Activated CD4-positive, alpha-beta T cell treated with anti-CD3 and anti-CD28 coated beads, Interleukin-2, amount 10 ng/mL, durations not matched to agents 24 days and 14 days (primary cell): ENCODE data around the gene PTPRQ. TPM values are rescaled to one million over a fixed set of nuclear protein-coding genes. Genes with fewer than 3 reads are reported as not detected.

Source experiments
- DNase-seq: peaks from one replicate; pipeline ENCODE4 v3.0.0; 2022
- H3K27ac Mint-ChIP-seq: one replicate; pipeline ENCODE4 v1.8.0; 2022; ENCODE audit warnings: mild to moderate bottlenecking, mixed read lengths
- H3K27me3 Mint-ChIP-seq: one replicate; pipeline ENCODE4 v1.8.0; 2022; ENCODE audit warnings: mixed read lengths
- H3K36me3 Mint-ChIP-seq: one replicate; pipeline ENCODE4 v1.8.0; 2022; ENCODE audit warnings: low read depth, mild to moderate bottlenecking, mixed read lengths
- H3K4me1 Mint-ChIP-seq: one replicate; pipeline ENCODE4 v1.8.0; 2021; ENCODE audit warnings: mixed read lengths
- H3K4me3 Mint-ChIP-seq: one replicate; pipeline ENCODE4 v1.8.0; 2022; ENCODE audit warnings: mild to moderate bottlenecking, moderate library complexity, mixed read lengths
- H3K9me3 Mint-ChIP-seq: one replicate; pipeline ENCODE4 v1.8.0; 2021; ENCODE audit warnings: mixed read lengths
- intact Hi-C: fragments of 100-400 bp; cut with micrococcal nuclease; formaldehyde crosslinking; loops from one replicate; pipeline ENCODE4 v1.15.1; 2023
- total RNA-seq: library from RNA; stranded (reverse); gene quantifications from 2 replicates; pipeline ENCODE4 v1.2.3, GENCODE V29; 2022

Gene PTPRQ
- total RNA-seq, 1 donor from 2014 or later = not detected

DNA sequence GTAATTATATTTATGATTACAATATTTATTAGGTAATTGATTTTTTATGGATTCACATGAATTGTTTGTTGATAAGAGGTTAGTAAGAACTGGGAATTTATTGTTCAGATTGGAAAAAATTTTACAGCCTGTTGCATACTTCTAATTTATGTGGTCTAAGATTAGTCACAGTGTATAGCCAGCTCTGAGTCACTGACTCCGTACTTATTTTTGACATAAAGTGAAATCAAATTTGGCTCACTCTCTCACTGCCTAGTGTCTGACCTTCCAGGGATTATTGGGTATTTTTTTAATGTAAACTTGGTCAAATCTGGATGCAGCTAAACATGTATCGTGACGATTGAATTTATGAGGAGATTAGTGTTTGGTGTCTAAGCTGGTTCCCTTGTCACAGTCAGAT is 109.3 kb downstream of the PTPRQ start:
- no peak for DNase-seq
- H3K4me3 Mint-ChIP-seq = no peak overlapping the region
- intact Hi-C loops = no loop called here
- no peak overlapping the region for H3K27ac Mint-ChIP-seq
- no peaks in the 10 kb centered on the region for H3K9me3 Mint-ChIP-seq
- H3K4me1 Mint-ChIP-seq = no peaks in the 10 kb centered on the region
- no peaks in the 10 kb centered on the region for H3K36me3 Mint-ChIP-seq
- no peaks in the 10 kb centered on the region for H3K27me3 Mint-ChIP-seq

DNA sequence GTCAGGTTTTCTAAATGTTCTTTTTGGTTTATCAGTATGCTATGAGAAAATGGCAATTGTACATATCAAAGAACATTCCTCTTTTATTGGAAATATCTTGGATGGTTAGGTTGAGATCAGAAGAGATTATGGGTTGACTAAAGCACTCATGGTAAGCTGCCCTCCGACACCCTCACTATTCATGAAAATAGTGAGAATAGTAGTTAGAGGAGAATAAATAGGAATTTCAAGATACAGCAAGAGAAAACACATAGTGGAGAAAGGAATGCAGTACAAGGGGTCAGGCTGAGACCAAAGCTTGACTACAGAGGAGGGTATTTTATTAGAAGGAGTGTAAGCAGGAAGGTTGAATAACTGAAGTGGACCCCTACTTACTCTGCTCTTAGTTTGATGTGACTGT is 112.5 kb downstream of the PTPRQ start:
- DNase-seq = no peak
- intact Hi-C loops = no loop called here
- H3K4me3 Mint-ChIP-seq = no peak overlapping the region
- H3K4me1 Mint-ChIP-seq = no peaks in the 10 kb centered on the region
- no peaks in the 10 kb centered on the region for H3K9me3 Mint-ChIP-seq
- H3K27me3 Mint-ChIP-seq = no peaks in the 10 kb centered on the region
- no peaks in the 10 kb centered on the region for H3K36me3 Mint-ChIP-seq
- H3K27ac Mint-ChIP-seq = no peak overlapping the region

DNA sequence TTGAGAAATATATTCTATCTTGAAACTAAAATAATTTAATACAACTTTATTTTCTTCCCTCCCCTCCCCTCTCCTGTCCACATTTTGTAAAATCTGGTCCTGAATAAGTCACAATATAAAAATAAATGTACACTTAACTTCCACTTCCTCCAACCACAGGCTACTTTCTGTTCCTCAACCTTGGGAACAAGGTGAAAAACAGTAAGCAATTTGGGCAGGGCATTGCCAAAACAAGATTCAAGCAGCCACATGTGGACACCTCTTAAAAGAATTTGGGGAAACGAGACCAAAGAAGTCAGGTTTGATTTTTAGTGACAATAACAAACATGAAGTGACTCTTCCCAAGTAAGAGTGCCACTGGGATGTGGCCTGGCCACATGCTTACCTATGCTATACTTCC is 115.7 kb downstream of the PTPRQ start:
- H3K4me1 Mint-ChIP-seq = no peaks in the 10 kb centered on the region
- H3K36me3 Mint-ChIP-seq = no peaks in the 10 kb centered on the region
- no peak for DNase-seq
- no peaks in the 10 kb centered on the region for H3K9me3 Mint-ChIP-seq
- no peaks in the 10 kb centered on the region for H3K27me3 Mint-ChIP-seq
- no peak overlapping the region for H3K27ac Mint-ChIP-seq
- intact Hi-C loops = no loop called here
- no peak overlapping the region for H3K4me3 Mint-ChIP-seq

DNA sequence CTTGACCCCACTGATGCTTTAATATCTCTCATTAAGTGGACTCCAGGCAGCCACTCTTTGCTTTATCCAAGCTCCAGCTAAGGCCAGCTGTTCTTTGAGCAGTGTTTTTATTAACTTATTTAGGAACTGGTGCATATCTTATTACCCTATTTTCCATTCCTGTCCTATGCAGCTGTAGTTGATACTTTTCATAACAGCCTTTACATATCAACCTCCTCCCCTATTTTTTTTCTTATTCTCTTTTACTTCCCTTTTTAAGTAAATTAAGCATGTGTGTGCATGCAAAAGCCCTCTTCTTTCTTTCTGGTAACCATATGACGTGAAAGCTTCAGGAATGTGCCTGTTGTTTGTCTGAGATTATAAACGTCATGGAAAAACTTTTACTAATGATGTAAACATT is 121.2 kb downstream of the PTPRQ start:
- DNase-seq = no peak
- Mint-ChIP-seq H3K4me1 (no peaks in the 10 kb centered on the region), H3K27me3 (no peaks in the 10 kb centered on the region), H3K9me3 (no peaks in the 10 kb centered on the region), H3K27ac (no peak overlapping the region), H3K36me3 (no peaks in the 10 kb centered on the region), H3K4me3 (no peak overlapping the region)
- intact Hi-C loops = no loop called here

DNA sequence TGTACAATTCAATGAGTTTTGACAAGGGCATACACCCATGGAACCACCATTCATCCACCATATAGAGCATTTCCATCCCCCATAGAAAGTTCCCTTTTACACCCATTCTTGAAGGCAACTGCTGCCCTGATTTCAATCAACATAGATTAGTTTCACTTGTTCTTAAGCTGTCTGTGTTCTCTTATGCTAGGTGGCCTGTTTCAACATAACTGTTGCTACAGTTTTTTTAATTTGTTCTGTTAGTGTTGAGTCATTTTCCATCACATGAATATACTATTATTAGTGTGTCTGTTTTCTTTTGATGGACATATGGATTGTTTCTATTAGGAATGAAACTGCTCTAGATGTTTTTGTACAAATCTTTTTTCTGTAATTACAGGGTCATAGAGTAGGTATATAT is 123.4 kb downstream of the PTPRQ start:
- H3K27me3 Mint-ChIP-seq = no peaks in the 10 kb centered on the region
- intact Hi-C loops = no loop called here

DNA sequence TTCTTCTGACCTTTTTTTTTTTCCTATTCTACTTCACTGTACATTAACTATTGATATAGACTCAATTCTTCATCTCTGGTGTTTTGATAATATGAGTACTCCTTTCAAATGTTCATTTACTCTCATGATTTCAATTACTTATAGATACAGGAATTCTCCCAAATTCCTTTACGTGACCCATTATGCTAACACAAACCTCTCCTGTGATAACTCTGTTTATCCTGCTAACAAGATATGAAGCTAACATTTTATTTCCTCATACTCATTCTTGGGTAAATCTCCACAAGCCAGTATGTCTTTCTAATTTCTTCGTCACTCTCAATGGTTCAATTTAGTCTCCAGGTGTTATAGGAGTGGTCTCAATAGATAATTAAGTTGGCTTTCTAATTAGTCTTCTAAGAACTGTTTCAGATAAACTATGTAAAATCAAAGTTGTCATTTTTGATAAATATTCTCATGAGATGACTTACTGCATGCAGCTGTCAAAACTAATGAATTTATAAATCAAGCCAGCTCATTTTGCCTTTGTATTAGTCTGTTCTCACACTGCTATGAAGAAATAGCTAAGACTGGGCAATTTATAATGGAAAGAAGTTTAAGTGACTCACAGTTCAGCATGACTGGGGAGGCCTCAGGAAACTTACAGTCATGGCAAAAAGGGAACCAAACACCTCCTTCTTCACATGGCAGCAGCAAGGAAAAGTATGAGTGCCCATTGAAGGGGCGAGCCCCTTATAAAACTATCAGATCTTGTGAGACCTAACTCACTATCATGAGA is 132.8 kb downstream of the PTPRQ start:
- no peaks in the 10 kb centered on the region for H3K4me1 Mint-ChIP-seq
- H3K27me3 Mint-ChIP-seq = no peaks in the 10 kb centered on the region
- no peaks in the 10 kb centered on the region for H3K9me3 Mint-ChIP-seq
- H3K4me3 Mint-ChIP-seq = no peak overlapping the region
- H3K36me3 Mint-ChIP-seq = no peaks in the 10 kb centered on the region
- intact Hi-C loops = no loop called here
- H3K27ac Mint-ChIP-seq = no peak overlapping the region
- no peak for DNase-seq

More for the DNA sequence above, 123.4 kb downstream of the PTPRQ start:
- no peak overlapping the region for H3K27ac Mint-ChIP-seq
- no peaks in the 10 kb centered on the region for H3K4me1 Mint-ChIP-seq
- no peak overlapping the region for H3K4me3 Mint-ChIP-seq
- DNase-seq = no peak
- no peaks in the 10 kb centered on the region for H3K36me3 Mint-ChIP-seq
- no peaks in the 10 kb centered on the region for H3K9me3 Mint-ChIP-seq

DNA sequence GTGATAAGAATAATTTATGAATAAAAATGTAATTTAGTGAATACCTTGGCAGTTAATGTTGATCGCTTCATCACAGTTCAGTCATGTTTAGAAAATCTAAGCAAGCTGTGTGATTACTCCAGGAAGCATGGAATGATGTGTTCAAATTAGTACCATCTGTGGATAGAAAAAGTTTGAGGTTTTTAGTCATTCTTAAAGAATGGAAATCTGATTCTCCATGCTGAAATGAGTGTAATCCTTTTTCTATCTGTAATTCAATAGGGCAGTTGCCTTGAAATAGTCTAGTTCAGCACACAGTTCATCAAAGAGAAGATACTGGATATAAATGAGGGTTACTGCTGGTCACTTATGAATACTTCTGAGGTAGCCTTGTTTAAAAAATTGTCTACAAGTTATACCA is 136.2 kb downstream of the PTPRQ start:
- DNase-seq = no peak
- H3K4me1 Mint-ChIP-seq = no peaks in the 10 kb centered on the region
- no peaks in the 10 kb centered on the region for H3K9me3 Mint-ChIP-seq
- no peaks in the 10 kb centered on the region for H3K36me3 Mint-ChIP-seq
- no peak overlapping the region for H3K4me3 Mint-ChIP-seq
- intact Hi-C loops = no loop called here
- no peaks in the 10 kb centered on the region for H3K27me3 Mint-ChIP-seq
- no peak overlapping the region for H3K27ac Mint-ChIP-seq

DNA sequence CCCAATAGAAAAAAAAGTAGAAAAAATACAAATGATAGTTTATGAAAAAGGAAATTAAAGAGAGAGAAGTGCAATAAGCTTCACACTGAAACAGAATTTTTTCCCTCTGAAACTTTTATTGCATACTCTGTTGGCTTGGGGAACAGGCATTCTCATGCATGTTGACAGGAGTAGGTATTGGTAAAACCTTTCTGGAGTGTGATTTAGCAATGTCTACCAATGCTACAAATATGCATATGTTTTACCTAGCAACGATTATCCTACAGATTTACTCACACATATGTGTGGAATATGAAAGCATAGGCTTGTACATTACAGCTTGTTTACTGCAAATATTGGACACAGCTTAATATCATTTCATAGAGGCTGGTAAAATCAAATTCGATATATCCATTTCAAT is 137.7 kb downstream of the PTPRQ start:
- Mint-ChIP-seq H3K9me3 (no peaks in the 10 kb centered on the region), H3K27me3 (no peaks in the 10 kb centered on the region), H3K4me3 (no peak overlapping the region), H3K36me3 (no peaks in the 10 kb centered on the region), H3K27ac (no peak overlapping the region), H3K4me1 (no peaks in the 10 kb centered on the region)
- no peak for DNase-seq
- intact Hi-C loops = no loop called here

DNA sequence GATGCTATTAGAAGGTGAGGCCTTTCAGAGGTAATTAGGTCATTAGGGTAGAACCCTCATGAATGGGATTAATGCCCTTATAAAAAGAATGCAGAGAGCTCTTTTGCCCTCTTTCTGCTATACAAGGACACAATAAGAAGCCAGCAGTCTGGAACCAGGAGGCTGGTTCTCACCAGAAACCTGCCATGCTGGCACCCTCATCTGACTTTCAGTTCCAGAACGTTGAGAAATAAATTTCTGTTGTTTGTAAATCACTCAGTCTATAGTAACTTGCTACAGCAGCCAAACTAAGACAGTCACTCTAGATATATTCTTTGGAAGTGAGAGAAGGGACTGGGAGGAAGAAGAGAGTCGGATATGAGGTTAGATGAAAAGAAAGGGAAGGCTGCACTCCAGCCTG is 138.4 kb downstream of the PTPRQ start:
- Mint-ChIP-seq H3K4me3 (no peak overlapping the region), H3K9me3 (no peaks in the 10 kb centered on the region), H3K36me3 (no peaks in the 10 kb centered on the region), H3K27ac (no peak overlapping the region), H3K27me3 (no peaks in the 10 kb centered on the region), H3K4me1 (no peaks in the 10 kb centered on the region)
- intact Hi-C loops = no loop called here
- no peak for DNase-seq

DNA sequence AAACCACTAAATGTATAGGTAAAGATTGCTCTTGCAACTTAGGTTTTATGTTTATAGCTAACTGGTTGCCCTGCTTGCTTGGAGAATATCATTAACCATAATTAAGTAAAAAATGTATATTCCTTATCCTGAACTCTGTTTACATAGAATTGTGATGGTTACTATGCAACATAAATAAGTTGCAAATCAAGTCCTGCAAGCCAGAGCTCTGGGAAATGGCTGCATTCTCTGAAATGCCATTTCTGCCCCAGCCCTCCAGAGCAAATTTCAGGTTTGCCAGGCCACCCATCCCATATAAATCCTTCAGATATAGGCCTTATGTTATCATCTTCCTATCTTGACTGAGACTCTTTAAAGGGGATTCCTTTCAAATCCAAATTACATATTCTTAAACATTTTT is 145.0 kb downstream of the PTPRQ start:
- Mint-ChIP-seq H3K27me3 (no peaks in the 10 kb centered on the region), H3K4me3 (no peak overlapping the region), H3K4me1 (no peaks in the 10 kb centered on the region), H3K9me3 (no peaks in the 10 kb centered on the region), H3K27ac (no peak overlapping the region), H3K36me3 (no peaks in the 10 kb centered on the region)
- no peak for DNase-seq
- intact Hi-C loops = no loop called here

DNA sequence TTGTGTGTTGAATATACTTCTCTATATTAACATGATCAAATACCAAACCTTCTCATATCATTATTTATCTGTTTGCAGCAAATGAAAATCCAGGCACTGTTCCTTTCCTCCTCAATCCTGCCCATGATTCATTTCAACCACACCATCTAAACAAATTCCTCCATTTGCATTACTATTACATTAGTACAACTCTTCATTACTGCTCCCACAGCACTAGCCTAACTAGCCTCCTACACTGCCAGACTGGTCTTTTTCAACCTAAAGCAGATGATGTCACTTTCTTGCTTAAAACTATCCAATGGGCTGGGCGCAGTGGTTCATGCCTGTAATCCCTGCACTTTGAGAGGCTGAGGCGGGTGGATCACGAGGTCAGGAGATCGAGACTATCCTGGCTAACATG is 146.1 kb downstream of the PTPRQ start:
- Mint-ChIP-seq H3K27me3 (no peaks in the 10 kb centered on the region), H3K4me1 (no peaks in the 10 kb centered on the region), H3K4me3 (no peak overlapping the region), H3K9me3 (no peaks in the 10 kb centered on the region), H3K36me3 (no peaks in the 10 kb centered on the region), H3K27ac (no peak overlapping the region)
- no peak for DNase-seq
- intact Hi-C loops = no loop called here

DNA sequence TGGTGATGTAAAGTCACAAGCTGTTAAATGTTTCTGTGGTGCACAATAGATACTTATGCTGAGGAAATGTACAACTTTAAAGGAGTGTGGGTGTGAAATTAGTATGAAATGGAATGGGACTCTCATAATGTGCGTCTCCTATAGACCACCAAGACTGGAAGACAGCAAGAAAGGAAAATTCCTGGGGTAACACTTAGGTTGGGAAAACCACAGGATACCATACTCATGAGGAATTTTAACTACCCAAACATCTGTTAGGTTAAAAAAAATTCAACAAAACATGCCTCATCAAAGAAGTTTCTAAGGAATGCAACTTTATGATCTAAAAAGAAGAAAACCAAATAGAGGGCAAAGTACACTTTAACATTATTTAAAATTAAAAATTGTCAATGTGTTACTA is 149.7 kb downstream of the PTPRQ start:
- Mint-ChIP-seq H3K9me3 (no peaks in the 10 kb centered on the region), H3K36me3 (no peaks in the 10 kb centered on the region), H3K27ac (no peak overlapping the region)

DNA sequence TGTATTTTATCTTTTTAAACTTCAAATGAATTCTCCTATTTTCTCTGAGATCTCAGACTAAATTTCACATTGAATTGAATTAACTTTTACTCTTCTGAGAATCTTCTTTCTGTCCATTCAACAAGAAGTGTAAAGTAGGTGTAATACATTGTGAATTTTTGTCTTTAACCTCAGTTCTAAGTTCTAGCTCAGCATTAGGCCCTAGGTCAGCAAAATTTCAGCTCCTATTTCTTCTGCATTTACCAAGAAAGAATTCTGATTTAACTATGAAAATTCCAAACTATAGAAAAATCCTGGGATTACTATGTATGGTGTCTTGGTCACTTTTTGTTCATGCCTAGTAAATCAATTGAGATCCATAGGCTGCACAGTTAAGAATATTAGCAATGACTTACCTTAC is 152.5 kb downstream of the PTPRQ start:
- Mint-ChIP-seq H3K27me3 (no peaks in the 10 kb centered on the region), H3K36me3 (no peaks in the 10 kb centered on the region), H3K4me1 (no peaks in the 10 kb centered on the region), H3K27ac (no peak overlapping the region), H3K9me3 (no peaks in the 10 kb centered on the region), H3K4me3 (no peak overlapping the region)
- DNase-seq = no peak
- intact Hi-C loops = no loop called here

More for the DNA sequence above, 149.7 kb downstream of the PTPRQ start:
- Mint-ChIP-seq H3K27me3 (no peaks in the 10 kb centered on the region), H3K4me1 (no peaks in the 10 kb centered on the region), H3K4me3 (no peak overlapping the region)
- intact Hi-C loops = no loop called here
- DNase-seq = no peak

DNA sequence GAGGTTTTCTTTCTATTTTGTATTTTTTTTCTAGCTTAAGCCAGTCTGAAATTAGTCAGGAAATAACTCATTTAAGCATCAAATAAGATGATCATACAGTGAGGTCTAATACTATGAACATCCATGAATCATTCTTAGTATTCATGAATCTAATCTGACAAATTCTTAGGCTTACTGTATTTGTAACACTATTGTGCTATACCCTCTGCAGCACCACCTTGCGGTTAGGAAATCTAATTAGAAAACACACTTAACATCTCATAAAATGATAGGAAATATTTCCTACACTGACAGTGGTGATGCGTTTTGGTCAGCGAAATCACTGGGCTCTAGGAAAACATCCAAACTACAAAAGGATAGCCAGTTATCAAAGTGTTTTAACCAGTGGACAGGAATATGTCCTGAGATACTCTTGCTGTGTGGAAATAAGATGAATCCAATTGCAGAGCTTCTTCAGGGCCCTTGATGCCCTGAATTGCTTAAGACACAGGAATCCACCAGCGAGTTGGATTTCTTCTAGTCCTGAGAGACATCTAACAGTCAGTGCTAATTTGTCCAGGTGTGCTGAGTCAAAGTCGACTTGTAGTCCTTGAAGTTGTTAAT is 154.1 kb downstream of the PTPRQ start:
- Mint-ChIP-seq H3K27me3 (no peaks in the 10 kb centered on the region), H3K4me1 (no peaks in the 10 kb centered on the region), H3K4me3 (no peak overlapping the region), H3K36me3 (no peaks in the 10 kb centered on the region), H3K27ac (no peak overlapping the region), H3K9me3 (no peaks in the 10 kb centered on the region)
- DNase-seq = no peak
- intact Hi-C loops = no loop called here

DNA sequence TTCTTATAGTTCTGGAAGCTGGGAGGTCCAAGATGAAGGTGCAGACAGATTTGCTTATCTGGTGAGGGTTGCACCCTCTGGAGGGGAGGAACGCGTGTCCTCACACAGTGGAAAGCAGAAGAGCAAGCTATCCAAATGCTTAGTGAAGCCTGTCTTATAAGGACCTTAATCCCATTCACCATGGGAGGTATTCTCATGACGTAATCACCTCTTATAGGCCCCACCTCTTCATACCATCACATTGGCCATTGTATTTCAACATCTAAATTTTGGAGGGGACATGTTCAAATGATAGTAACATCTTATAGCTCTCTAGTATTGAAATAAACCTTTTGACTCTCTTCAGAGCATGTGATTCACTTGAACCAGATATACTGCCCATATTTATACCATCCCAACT is 158.4 kb downstream of the PTPRQ start:
- no peaks in the 10 kb centered on the region for H3K4me1 Mint-ChIP-seq
- intact Hi-C loops = no loop called here
- no peak overlapping the region for H3K27ac Mint-ChIP-seq
- no peaks in the 10 kb centered on the region for H3K9me3 Mint-ChIP-seq
- no peak for DNase-seq
- no peak overlapping the region for H3K4me3 Mint-ChIP-seq
- no peaks in the 10 kb centered on the region for H3K27me3 Mint-ChIP-seq
- no peaks in the 10 kb centered on the region for H3K36me3 Mint-ChIP-seq
